Fibroblast of pulmonary artery (primary cell): ENCODE results near the gene RAB3C.

ENCODE experiments used
- DNase-seq: peaks from one replicate; pipeline ENCODE4 v3.0.0-alpha.2; 2010; ENCODE audit warnings: low read depth
- H3K4me3 ChIP-seq: replicated peaks from 2 replicates; pipeline ENCODE4 v1.5.1; 2011; ENCODE audit warnings: low read depth, mild to moderate bottlenecking, control low read depth, low read length, moderate library complexity
- CTCF ChIP-seq: IDR thresholded peaks from 2 replicates; pipeline ENCODE4 v1.5.1; 2011; ENCODE audit warnings: mild to moderate bottlenecking, control low read depth, low read length, inconsistent platforms; ENCODE audit errors: missing control alignments

Gene RAB3C

GRCh38 chr5:58828258-58828657 is 245.4 kb downstream of the RAB3C start:
- no peak for TF ChIP-seq CTCF
- no peak overlapping the region for H3K4me3 ChIP-seq
- DNase-seq = no peak

GRCh38 chr5:58834242-58835225 is 251.7 kb downstream of the RAB3C start:
- DNase-seq = no peak
- no peak for TF ChIP-seq CTCF
- no peak overlapping the region for H3K4me3 ChIP-seq

GRCh38 chr5:58836351-58836750 is 253.5 kb downstream of the RAB3C start:
- TF ChIP-seq CTCF = no peak
- no peak overlapping the region for H3K4me3 ChIP-seq
- no peak for DNase-seq

- TF ChIP-seq CTCF = no peak
- H3K4me3 ChIP-seq = no peak overlapping the region
- no peak for DNase-seq
These were observed 255.9 kb downstream of the RAB3C start for GRCh38 chr5:58838729-58839128.

GRCh38 chr5:58842852-58843251 is 260.0 kb downstream of the RAB3C start:
- DNase-seq = peak; percentile 6
- H3K4me3 ChIP-seq = no peak overlapping the region
- TF ChIP-seq CTCF = no peak

- no peak for TF ChIP-seq CTCF
- no peak for DNase-seq
- H3K4me3 ChIP-seq = no peak overlapping the region
These were observed 261.5 kb downstream of the RAB3C start for GRCh38 chr5:58844395-58844794.
